Astrocyte of the cerebellum (primary cell): Measurements from ENCODE around the gene MECP2.

Experiments used
- DNase-seq: peaks from one replicate; pipeline ENCODE4 v3.0.0-alpha.2; 2011; ENCODE audit warnings: low read depth
- H3K4me3 ChIP-seq: 2 replicates; pipeline ENCODE4 v1.5.1; 2011; ENCODE audit warnings: mild to moderate bottlenecking, low read depth, low read length, moderate library complexity
- in situ Hi-C: cut with HindIII; loops from 2 replicates; pipeline ENCODE4 v1.10.0; 2017; ENCODE audit warnings: low sequenced_read_pairs
- TF ChIP-seq, protein P1 (sequence below): IDR thresholded peaks from 2 replicates; pipeline ENCODE4 v1.5.1; 2012; ENCODE audit warnings: low read length, low read depth, moderate library complexity, mild to moderate bottlenecking; ENCODE audit errors: missing control alignments

Gene MECP2

DNA sequence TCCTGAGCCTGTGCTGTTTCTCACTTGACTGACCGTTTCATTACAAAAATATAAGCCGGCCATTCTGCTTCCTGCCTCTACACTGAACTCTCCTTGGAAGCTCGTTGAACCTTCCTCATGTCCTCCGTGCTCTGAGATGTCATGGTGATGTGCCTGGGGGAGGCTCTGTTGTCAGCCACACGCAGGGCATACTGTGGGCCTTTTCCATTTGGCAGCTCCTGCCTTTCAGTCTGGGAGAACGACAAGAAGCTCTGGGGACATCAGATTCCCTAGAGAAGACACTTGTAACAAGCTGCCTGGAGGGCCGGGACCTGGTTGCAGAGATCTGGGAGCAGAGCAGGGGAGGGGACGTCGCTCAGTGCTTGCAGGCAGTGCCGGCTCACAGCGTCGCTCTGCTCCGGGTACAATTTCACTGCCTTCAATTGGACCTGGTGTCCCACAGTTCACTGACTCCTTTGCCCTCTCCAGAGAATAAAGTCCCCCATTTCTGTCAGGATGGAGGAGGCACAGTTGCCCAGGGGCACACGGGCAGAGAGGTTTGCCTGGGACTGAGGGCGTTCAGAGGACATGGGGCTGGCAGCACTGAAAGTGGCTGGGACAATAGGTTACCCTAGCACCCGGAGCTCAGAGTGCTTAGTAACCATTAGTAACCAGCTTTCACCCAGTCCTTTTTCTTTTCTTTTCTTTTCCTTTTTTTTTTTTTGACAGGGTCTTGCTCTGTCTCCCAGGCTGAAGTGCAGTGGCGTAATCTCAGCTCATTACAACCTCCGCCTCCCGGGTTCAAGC, 19.1 kb upstream of the MECP2 start:
- no peak for DNase-seq
- TF ChIP-seq, protein P1, sequence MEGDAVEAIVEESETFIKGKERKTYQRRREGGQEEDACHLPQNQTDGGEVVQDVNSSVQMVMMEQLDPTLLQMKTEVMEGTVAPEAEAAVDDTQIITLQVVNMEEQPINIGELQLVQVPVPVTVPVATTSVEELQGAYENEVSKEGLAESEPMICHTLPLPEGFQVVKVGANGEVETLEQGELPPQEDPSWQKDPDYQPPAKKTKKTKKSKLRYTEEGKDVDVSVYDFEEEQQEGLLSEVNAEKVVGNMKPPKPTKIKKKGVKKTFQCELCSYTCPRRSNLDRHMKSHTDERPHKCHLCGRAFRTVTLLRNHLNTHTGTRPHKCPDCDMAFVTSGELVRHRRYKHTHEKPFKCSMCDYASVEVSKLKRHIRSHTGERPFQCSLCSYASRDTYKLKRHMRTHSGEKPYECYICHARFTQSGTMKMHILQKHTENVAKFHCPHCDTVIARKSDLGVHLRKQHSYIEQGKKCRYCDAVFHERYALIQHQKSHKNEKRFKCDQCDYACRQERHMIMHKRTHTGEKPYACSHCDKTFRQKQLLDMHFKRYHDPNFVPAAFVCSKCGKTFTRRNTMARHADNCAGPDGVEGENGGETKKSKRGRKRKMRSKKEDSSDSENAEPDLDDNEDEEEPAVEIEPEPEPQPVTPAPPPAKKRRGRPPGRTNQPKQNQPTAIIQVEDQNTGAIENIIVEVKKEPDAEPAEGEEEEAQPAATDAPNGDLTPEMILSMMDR = no peak
- no peak overlapping the region for H3K4me3 ChIP-seq
- in situ Hi-C loops = no loop called here

DNA sequence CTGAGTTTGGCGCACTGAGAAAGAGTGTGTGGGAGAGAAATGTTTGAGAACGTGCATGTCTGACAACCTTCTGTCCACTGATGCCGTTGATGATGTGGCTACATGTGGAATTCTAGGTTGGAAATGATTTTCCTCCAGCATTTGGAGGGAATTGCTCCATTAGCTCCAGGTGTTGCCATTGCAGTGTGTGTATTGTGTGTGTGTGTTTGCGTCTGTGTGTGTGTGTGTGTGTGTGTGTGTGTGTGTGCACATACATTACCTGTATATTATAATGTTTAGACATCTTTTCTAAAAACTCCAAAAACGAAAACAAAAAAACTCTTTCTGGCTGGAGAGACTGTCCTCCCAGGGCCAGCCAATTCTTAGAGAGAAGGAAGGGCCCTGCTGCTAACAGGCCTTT, 18.2 kb upstream of the MECP2 start:
- no peak overlapping the region for H3K4me3 ChIP-seq
- DNase-seq = no peak
- TF ChIP-seq, protein P1 = no peak
- in situ Hi-C loops = no loop called here

DNA sequence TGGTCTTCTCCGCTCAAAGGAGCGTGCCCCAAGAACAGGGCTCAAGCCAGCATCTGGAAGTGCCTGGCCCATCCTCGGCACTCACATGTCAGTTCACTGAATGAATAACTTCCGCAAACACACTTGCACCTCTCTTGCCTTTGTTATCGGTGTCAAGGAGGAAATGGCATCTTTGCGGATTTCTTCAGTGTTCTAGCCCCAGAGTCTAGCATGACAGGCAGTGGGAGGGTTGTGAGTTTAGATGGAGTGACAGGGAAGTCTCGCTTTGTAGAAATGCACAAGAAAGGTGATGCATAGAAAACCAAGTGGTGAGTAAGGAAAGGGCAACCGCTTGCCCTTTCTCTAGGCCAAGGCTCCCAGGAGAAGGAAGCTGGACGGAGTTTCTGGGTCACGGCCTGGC, 17.6 kb upstream of the MECP2 start:
- no peak for DNase-seq
- TF ChIP-seq, protein P1 = no peak
- in situ Hi-C loops = no loop called here
- H3K4me3 ChIP-seq = no peak overlapping the region

DNA sequence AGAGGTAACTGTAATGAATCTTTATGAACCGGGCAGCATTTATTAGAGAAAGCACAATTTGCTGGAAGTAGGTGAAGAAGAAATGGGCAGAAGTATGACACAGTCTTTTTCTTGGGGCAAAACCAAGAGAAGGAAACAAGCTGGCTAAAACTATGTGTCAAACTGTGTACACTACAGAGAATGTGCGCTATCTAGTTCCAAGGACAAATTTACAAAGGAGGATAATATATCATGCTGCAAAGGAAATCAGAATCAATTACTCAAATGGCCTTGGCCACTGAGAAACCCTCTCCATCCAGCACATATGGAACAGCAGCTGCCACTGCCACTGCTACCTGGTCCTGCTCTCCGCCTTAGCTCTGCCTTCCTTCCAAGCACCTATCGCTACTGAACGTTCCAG, 17.1 kb upstream of the MECP2 start:
- H3K4me3 ChIP-seq = no peak overlapping the region
- TF ChIP-seq, protein P1 = no peak
- in situ Hi-C loops = no loop called here
- DNase-seq = no peak

DNA sequence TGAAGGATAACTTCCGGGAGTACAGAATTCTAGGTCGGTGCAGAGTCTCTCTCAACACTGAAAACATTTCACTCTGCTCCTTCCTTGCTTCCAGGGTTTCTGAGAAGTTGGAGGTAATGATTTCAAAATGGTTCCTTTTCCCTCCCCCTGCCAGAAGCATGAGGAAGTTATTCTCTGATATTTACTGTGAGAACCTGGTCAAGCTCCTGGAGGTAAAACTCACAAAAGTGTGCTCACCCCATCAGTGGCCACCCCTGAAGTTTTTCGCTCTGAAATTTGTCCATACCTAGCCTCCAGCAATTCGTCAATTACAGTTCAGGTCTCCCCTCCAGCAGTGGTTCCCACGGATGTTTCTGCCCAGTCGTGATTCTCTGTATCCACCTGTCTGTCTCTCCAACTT, 16.2 kb upstream of the MECP2 start:
- in situ Hi-C loops = no loop called here
- no peak overlapping the region for H3K4me3 ChIP-seq
- TF ChIP-seq, protein P1 = no peak
- no peak for DNase-seq

DNA sequence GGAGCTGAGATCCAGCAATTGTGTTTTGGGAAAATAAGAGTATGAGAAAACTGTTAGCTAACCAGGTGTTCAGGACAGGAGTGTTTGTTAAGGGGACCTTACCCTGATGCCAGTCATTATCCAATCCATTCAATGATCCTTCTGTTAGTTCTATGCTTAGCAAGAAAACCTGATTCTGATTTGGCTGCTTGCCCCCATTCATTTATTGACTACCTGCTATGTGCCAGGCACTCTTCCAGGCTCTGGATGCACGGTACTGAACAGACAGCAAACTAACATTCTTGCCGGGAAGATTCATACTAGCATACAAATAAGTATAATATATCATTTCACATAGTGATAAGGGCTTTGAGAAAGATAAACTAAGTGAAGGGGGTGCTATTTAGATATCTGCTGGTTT, 1.0 kb upstream of the MECP2 start:
- no peak overlapping the region for H3K4me3 ChIP-seq
- TF ChIP-seq, protein P1 = no peak
- in situ Hi-C loops = no loop called here
- DNase-seq = no peak
